Measurements from ENCODE around the gene ANO6.

The ANO6 gene

DNA sequence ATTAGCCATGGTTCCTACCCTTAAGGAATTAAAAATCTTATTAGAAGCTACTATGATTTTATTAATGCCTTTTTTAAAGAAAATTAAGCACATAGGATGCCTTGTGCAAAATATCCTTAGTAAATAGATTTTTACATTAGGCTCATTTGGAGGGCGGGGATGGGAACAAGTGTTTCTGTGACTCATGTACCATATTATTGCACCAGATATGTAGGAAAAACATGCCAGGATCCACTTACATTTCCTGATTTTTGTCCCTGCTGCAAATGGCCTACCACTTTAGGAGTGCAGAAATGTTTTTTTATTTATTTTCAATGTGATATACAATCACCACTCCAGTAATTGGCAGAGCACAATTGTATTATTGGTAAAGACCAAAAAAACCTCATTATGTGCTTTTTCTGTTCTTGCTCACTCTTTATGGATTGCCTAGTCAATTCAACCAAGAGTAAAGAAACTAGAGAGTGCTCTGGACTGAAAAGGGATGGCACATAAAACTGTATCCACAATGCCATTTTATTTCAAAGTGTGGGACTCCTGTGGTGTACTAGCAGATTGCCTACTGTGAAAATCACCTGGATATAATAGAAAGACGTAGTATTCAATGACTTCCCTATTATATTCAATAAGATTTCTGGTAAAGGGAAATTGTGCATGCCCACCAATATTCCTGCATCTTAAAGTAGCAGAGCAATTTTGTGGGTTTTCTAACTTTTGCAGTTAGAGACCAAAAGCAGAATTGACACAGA lies 86.9 kb downstream of the ANO6 start:
- ChIA-PET CTCF (interaction anchor here (0.8 to 1.4 kb wide), 3 partner anchors 8 to 16 kb away, joined by 3 to 4 read pairs (median 3); no protein-coding TSS in a partner anchor), POLR2A (no interaction called here)
- no peak for DNase-seq (ENCODE audit: extremely low spot score)
- TF ChIP-seq CTCF (IDR thresholded peaks at IDR 0.05; ENCODE audit: control extremely low read depth, extremely low read depth, low read depth, missing control alignments): no peak

DNA sequence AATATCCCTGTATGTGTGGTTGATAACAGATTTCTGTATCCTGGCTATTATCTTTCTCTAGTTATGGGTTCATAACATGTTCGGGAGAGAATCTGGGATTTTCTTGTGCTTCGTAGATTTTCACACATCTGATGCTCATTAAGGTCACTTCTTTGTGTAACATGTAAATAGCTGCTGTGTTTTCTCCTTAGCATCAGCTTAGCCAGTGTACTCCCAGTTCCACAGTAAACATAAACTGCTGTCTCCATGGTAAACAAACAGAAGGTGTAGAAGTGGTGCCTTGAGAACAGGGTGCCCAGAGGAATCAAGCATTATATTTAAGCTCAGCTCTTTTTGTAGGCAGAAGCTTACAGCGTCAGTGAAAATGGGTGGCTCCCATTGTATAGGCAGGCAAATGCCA lies 88.0 kb downstream of the ANO6 start:
- no peak for TF ChIP-seq CTCF (IDR thresholded peaks at IDR 0.05; ENCODE audit: control extremely low read depth, extremely low read depth, low read depth, missing control alignments)
- CTCF ChIA-PET: interaction anchor here (1.1 kb wide), 1 partner anchor 40 kb away, joined by 3 read pairs; no protein-coding TSS in a partner anchor
- no peak for DNase-seq (ENCODE audit: extremely low spot score)
- POLR2A ChIA-PET: no interaction called here

DNA sequence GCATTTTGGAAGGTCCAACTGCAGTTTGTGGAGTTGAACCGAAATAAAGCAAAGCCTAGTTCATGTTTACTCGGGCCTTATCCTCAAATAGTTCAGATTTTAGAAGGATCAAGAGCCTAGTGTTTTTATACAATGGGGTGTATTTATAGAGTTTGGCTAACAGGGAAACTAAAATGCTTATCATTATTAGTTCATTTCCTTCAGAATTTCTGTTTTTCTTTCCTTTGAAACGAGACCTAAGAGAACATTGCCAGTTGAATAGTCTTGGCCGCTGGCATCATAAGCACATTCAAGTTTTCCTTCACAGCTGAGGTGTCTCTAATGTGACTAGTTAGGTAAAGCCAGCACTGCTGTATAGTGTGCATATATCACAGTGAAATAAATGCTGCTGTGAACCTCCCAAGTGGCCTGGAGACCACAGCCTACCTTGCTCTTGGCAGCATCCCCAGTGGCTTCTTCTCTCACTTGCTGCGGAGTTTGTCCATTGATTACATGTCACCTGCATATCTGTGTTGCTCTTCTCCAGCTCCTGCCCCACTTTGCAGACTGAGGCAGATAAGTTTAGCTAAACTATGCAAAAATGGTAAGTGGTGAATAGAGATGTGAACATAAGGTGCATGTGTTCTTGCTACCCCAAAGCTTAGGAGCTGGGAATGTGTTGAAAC lies 88.8 kb downstream of the ANO6 start:
- TF ChIP-seq CTCF (IDR thresholded peaks at IDR 0.05; ENCODE audit: control extremely low read depth, extremely low read depth, low read depth, missing control alignments): no peak
- no peak for DNase-seq (ENCODE audit: extremely low spot score)
- ChIA-PET POLR2A (no interaction called here), CTCF (interaction anchor here (1.1 to 1.6 kb wide), 2 partner anchors 10 to 41 kb away, joined by 3 read pairs; no protein-coding TSS in a partner anchor)

DNA sequence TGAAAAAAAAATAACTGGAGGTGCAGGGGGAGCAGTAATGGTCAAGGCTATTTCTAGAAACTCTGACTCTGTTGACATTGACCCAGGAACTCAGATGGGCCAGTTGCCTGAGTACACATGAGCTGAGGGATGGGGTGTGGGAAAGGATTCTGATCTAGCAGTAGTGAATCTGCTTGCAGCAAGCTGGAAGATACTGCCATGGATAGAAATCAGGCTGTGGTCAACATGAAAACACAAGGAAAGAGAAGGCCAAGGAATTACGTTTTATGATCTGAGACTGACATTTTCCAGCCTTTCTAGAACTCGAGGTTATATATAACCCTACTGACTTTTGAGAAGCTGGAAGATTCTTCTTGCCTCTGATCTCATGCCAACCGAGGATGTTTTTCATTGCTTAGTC lies 90.0 kb downstream of the ANO6 start:
- ChIA-PET CTCF (interaction anchor here (1.6 kb wide), 1 partner anchor 9 kb away, joined by 3 read pairs; no protein-coding TSS in a partner anchor), POLR2A (no interaction called here)
- TF ChIP-seq CTCF (IDR thresholded peaks at IDR 0.05; ENCODE audit: control extremely low read depth, extremely low read depth, low read depth, missing control alignments): no peak
- DNase-seq (ENCODE audit: extremely low spot score): no peak

DNA sequence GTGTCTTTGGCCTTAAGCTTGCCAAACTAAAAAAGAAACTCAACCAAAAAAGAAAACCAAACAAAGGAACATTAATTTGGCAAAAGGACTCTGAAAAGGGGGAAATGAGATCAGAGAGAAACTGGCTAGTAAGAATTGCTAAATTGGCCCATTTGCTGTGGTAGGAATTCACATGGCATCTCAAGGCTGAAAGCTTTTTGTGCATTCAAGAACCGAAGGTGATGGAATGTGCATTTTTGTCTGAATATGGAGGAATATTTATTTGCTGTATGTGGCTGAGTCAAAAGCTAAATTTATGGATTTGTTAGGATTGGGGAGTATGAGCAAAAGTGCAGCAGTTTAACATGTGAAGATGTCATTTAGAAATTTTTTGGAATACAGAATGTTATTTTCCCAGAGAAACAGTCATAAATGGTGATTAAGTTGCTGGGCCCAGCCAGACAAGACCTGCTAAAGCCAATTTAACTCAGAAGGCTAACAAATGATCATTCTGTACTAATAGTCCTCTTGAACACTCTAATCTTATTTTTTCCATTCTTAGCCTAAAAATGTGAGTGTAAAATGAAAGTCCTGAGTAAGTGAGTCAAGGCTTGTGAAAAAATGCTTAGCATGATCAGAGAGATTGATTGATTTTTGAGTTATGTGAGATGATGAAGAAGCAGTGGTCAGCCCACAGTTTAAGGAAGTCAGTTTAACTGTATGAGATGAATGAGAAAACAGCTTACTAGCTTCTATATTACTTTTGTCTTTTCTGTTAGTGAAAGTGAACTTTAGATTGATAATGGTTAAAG lies 94.1 kb downstream of the ANO6 start:
- ChIA-PET CTCF (interaction anchor here (1.0 to 1.7 kb wide), 4 partner anchors 13 to 223 kb away, joined by 3 read pairs; no protein-coding TSS in a partner anchor), POLR2A (no interaction called here)
- TF ChIP-seq CTCF (IDR thresholded peaks at IDR 0.05; ENCODE audit: control extremely low read depth, extremely low read depth, low read depth, missing control alignments): no peak
- DNase-seq (ENCODE audit: extremely low spot score): no peak

- DNase-seq (ENCODE audit: extremely low spot score): no peak
- ChIA-PET CTCF (interaction anchor here (1.0 to 1.7 kb wide), 5 partner anchors 8 to 223 kb away, joined by 3 read pairs; no protein-coding TSS in a partner anchor), POLR2A (no interaction called here)
- no peak for TF ChIP-seq CTCF (IDR thresholded peaks at IDR 0.05; ENCODE audit: control extremely low read depth, extremely low read depth, low read depth, missing control alignments)
Observed at GRCh38 chr12:45310627-45310968, 94.7 kb downstream of the ANO6 start.

All from GM10248 (cell line).